Measurements from ENCODE around the gene ZNF300.

DNA sequence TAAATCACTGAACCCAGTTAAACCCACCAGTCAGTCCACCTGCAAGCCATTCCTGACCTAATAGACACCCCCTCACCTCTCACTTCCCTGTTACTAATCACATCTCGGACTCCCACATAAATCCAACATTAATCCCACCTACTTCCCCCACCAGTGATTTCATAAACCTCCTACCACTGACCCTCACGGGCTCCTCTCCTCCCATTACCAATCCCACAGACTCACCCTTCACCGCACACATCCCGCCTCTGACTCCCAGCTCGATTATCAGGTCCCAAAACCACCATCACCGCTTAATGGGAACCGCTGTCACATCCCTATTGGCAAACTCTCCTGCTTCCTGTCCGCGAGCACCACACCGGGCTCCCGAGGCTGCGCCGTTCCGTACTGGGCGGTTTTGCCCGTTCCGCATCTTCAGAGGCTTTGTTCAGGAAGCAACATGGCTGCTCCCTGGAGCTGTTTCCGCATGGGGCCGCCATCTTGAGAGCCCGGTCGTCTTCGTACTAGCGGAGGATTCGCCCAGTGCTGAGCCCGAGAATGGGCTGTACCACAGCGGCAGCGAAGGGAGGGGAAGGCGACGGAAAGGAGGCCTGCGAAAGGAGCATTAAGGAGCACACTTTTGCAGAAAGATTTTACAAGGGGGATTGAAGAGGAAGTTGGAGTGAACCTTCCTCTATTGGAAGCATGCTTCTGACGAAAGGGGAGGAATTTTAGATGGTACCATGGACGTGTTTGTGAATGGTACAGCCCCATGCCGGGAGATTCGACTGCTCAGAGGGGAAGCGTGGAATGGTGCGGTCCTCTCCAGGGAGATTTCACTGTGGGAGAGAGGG is at the start of gene ZNF300:
- TF ChIP-seq, protein P1, sequence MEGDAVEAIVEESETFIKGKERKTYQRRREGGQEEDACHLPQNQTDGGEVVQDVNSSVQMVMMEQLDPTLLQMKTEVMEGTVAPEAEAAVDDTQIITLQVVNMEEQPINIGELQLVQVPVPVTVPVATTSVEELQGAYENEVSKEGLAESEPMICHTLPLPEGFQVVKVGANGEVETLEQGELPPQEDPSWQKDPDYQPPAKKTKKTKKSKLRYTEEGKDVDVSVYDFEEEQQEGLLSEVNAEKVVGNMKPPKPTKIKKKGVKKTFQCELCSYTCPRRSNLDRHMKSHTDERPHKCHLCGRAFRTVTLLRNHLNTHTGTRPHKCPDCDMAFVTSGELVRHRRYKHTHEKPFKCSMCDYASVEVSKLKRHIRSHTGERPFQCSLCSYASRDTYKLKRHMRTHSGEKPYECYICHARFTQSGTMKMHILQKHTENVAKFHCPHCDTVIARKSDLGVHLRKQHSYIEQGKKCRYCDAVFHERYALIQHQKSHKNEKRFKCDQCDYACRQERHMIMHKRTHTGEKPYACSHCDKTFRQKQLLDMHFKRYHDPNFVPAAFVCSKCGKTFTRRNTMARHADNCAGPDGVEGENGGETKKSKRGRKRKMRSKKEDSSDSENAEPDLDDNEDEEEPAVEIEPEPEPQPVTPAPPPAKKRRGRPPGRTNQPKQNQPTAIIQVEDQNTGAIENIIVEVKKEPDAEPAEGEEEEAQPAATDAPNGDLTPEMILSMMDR (IDR thresholded peaks at IDR 0.05; ENCODE audit: extremely low read depth in 1 of 2, insufficient read depth in 1 of 2, low read depth in 1 of 2, low read length in 2 of 2): no peak
- TF ChIP-seq POLR2A (IDR thresholded peaks at IDR 0.05; ENCODE audit: low read depth, low read length): peak; percentile 51

All from endothelial cell of umbilical vein (primary cell).